CD4-positive, alpha-beta T cell (primary cell): ENCODE results near the gene KRT20. TPM values are rescaled to one million over a fixed set of nuclear protein-coding genes. Genes with fewer than 3 reads are reported as not detected.

ENCODE experiments used
- ATAC-seq: fragments of 200-7000 bp; cut with Tn5 transposase; one replicate; pipeline ENCODE4 v1.10.0; 2022; ENCODE audit warnings: mild to moderate bottlenecking; ENCODE audit not compliant: poor library complexity
- CTCF ChIA-PET: fragments of 350-600 bp; sonication (Branson Sonifier 250); formaldehyde crosslinking; loops from one replicate; lab custom pipeline; 2021; ENCODE audit warnings: antibody characterized with exemption, inconsistent platforms; lab: Charles Lee
- POLR2A ChIA-PET: fragments of 350-600 bp; sonication (Branson Sonifier 250); formaldehyde crosslinking; loops from one replicate; lab custom pipeline; 2021; ENCODE audit warnings: antibody characterized with exemption, inconsistent platforms; lab: Charles Lee
- DNase-seq, 14 experiments: peaks; one replicate each; pipeline ENCODE4 v3.0.0-alpha.2; 2013 to 2020; ENCODE audit warnings: mixed read lengths in 2 of 14
- H3K27ac ChIP-seq, 2 donors: one replicate each; pipeline versions ENCODE4 v1.5.1 to v1.7.0; 2013; ENCODE audit warnings: low read length in 2 of 2, low read depth in 1 of 2, mild to moderate bottlenecking in 1 of 2
- H3K27me3 ChIP-seq, 2 experiments: 1 replicate in 1 of 2; 2 replicates in 1 of 2; pipeline versions ENCODE4 v1.6.1 to v1.7.0; 2013; ENCODE audit warnings: low read length in 2 of 2, control low read depth in 1 of 2, mild to moderate bottlenecking in 1 of 2, moderate library complexity in 1 of 2; ENCODE audit not compliant: insufficient read depth in 2 of 2, control insufficient read depth in 1 of 2
- H3K36me3 ChIP-seq: one replicate; pipeline ENCODE4 v1.6.1; 2013; ENCODE audit warnings: low read length, control low read depth; ENCODE audit not compliant: insufficient read depth
- H3K4me1 ChIP-seq: one replicate; pipeline ENCODE4 v1.6.1; 2013; ENCODE audit warnings: low read length, control low read depth; ENCODE audit not compliant: insufficient read depth
- H3K4me3 ChIP-seq: one replicate; pipeline ENCODE4 v1.5.1; 2013; ENCODE audit warnings: mild to moderate bottlenecking, low read length, moderate library complexity
- H3K9me3 ChIP-seq, 2 experiments: 1 replicate in 1 of 2; 2 replicates in 1 of 2; pipeline versions ENCODE4 v1.6.1 to v1.7.0; 2013; ENCODE audit warnings: low read length in 2 of 2, mild to moderate bottlenecking in 2 of 2, control low read depth in 1 of 2, moderate library complexity in 1 of 2; ENCODE audit not compliant: control insufficient read depth in 1 of 2, insufficient read depth in 1 of 2
- H3K27ac Mint-ChIP-seq: one replicate; pipeline ENCODE4 v1.8.0; 2020; ENCODE audit warnings: mixed read lengths
- H3K27me3 Mint-ChIP-seq: one replicate; pipeline ENCODE4 v1.8.0; 2021; ENCODE audit warnings: mixed read lengths
- H3K36me3 Mint-ChIP-seq: one replicate; pipeline ENCODE4 v1.8.0; 2021; ENCODE audit warnings: low read depth, mixed read lengths
- H3K4me1 Mint-ChIP-seq: one replicate; pipeline ENCODE4 v1.8.0; 2021; ENCODE audit warnings: low read depth, mixed read lengths
- H3K4me3 Mint-ChIP-seq: one replicate; pipeline ENCODE4 v1.8.0; 2020; ENCODE audit warnings: mild to moderate bottlenecking, mixed read lengths
- H3K9me3 Mint-ChIP-seq: one replicate; pipeline ENCODE4 v1.8.0; 2020; ENCODE audit warnings: mixed read lengths
- intact Hi-C, 2 experiments: fragments of 100-400 bp; cut with DNase I in 1 of 2; cut with micrococcal nuclease in 1 of 2; formaldehyde crosslinking; loops; one replicate each; pipeline versions ENCODE4 v1.15.1 to v1.9.0; 2023 to 2025; cut with DNase I, micrococcal nuclease
- total RNA-seq, 174 experiments: library from RNA in 2 of 174; stranded (reverse) in 2 of 174; gene quantifications; one replicate each; pipeline ENCODE4 v1.2.3 and lab custom pipeline; 2021 to 2026
- TF ChIP-seq, protein P1 (sequence below): fragments of 200-600 bp; IDR thresholded peaks from one replicate; pipeline ENCODE4 v1.8.0; 2022; ENCODE audit warnings: antibody characterized with exemption, mild to moderate bottlenecking

Gene KRT20
- total RNA-seq, 2 experiments from 2014 or later: not detected

DNA sequence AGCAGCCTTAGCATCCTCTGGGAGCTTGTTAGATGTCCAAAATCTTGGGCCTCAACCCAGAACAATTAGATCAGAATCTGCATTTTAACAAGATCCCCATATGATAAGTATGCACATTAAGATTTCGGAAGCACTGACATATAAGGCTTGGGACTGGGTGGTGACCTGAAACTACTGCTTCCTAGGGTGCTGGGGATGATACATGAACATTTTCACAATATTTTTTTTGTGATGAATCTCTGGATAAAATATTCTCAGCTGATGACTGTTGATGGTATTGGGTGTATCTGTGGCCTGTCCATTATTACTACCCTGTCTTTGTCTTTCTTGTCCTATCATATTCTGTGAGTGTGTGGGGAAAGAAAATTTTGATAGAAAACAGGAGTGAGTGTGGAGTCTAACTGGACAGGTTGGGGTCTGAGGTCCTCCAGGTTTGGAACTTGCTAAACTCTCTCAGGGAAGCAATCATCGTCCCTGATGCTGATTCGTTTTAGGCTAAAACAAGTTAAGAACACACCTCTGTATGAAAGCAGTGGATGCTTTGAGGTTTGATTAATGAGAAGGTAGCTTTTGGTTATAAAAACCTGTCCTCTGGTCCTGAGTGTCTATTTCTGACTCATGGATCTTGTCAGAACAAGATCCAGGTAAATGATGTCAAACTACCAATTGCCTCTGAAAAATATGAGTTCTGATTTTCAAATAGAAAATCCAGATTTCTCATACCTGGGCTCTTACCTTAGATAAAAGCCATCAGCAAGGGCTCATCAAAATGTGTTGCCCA is 29.2 kb upstream of the KRT20 start:
- no peak overlapping the region for H3K4me3 Mint-ChIP-seq
- no peak overlapping the region for H3K27ac Mint-ChIP-seq
- Histone ChIP-seq H3K36me3 (no peaks in the 10 kb centered on the region), H3K9me3 (no peaks in the 10 kb centered on the region), H3K27me3 (no peaks in the 10 kb centered on the region), H3K4me1 (no peaks in the 10 kb centered on the region), H3K4me3 (no peak overlapping the region), H3K27ac (no peak overlapping the region)
- no peaks in the 10 kb centered on the region for H3K9me3 Mint-ChIP-seq
- ATAC-seq (no peak), DNase-seq (no peak)
- no peaks in the 10 kb centered on the region for H3K36me3 Mint-ChIP-seq
- CTCF ChIA-PET: interaction anchor here (1.1 kb wide), 1 partner anchor 749 kb away, joined by 3 read pairs; no protein-coding TSS in a partner anchor
- H3K27me3 Mint-ChIP-seq: peaks cover 23% of the 10 kb centered on the region
- POLR2A ChIA-PET: no interaction called here
- TF ChIP-seq, protein P1, sequence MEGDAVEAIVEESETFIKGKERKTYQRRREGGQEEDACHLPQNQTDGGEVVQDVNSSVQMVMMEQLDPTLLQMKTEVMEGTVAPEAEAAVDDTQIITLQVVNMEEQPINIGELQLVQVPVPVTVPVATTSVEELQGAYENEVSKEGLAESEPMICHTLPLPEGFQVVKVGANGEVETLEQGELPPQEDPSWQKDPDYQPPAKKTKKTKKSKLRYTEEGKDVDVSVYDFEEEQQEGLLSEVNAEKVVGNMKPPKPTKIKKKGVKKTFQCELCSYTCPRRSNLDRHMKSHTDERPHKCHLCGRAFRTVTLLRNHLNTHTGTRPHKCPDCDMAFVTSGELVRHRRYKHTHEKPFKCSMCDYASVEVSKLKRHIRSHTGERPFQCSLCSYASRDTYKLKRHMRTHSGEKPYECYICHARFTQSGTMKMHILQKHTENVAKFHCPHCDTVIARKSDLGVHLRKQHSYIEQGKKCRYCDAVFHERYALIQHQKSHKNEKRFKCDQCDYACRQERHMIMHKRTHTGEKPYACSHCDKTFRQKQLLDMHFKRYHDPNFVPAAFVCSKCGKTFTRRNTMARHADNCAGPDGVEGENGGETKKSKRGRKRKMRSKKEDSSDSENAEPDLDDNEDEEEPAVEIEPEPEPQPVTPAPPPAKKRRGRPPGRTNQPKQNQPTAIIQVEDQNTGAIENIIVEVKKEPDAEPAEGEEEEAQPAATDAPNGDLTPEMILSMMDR: no peak
- H3K4me1 Mint-ChIP-seq: no peaks in the 10 kb centered on the region
- intact Hi-C loops: loop anchor here in 1 of 2 experiments (5.0 kb wide), 1 partner anchor 112 kb away; no protein-coding TSS in a partner anchor

DNA sequence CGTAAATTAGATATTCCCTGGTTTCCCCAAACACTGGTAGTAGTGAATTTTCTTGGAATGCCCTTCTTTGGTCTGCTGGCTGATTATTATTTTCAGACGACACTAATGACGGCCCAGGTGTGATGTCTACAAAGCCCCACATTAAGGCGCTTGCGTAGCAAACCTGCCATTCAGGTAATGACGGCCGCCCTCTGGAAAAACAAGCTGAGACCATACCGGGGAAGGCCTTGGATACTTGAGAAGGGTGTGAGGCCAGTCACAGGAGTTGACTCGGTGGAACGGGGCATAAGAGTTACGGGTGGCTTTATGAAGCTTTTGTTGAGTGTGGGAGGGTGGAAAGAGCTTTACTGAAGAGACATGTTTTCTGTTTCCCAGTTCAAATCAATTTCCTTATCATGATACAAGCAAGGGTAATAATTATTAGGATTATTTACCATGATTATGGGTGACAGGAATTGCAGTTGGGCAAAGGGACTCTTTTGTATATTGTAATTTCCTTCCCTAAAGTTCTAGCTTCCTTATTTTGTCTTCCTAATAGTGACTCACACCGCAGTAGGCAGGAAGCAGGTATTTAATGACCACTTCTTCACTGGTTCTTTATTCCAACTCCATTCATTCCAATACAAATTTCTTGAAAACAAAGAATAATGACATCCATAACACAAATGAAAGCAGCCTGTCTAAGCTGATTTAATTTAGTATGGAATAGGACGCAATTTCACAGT is 27.6 kb upstream of the KRT20 start:
- Histone ChIP-seq H3K4me3 (no peak overlapping the region), H3K36me3 (no peaks in the 10 kb centered on the region), H3K4me1 (no peaks in the 10 kb centered on the region), H3K27ac (no peak overlapping the region), H3K27me3 (peaks cover 2 to 16% of the 10 kb centered on the region in 2 experiments), H3K9me3 (no peaks in the 10 kb centered on the region)
- H3K9me3 Mint-ChIP-seq: no peaks in the 10 kb centered on the region
- CTCF ChIA-PET: no interaction called here
- H3K4me1 Mint-ChIP-seq: no peaks in the 10 kb centered on the region
- peak in 2 of 14 experiments; percentile 28 to 34 for DNase-seq
- POLR2A ChIA-PET: no interaction called here
- no peak overlapping the region for H3K27ac Mint-ChIP-seq
- H3K36me3 Mint-ChIP-seq: no peaks in the 10 kb centered on the region
- peaks cover 33% of the 10 kb centered on the region for H3K27me3 Mint-ChIP-seq
- ATAC-seq: no peak
- TF ChIP-seq, protein P1: no peak
- no peak overlapping the region for H3K4me3 Mint-ChIP-seq
- intact Hi-C loops: loop anchor here in 1 of 2 experiments (5.0 kb wide), 1 partner anchor 110 kb away; no protein-coding TSS in a partner anchor

DNA sequence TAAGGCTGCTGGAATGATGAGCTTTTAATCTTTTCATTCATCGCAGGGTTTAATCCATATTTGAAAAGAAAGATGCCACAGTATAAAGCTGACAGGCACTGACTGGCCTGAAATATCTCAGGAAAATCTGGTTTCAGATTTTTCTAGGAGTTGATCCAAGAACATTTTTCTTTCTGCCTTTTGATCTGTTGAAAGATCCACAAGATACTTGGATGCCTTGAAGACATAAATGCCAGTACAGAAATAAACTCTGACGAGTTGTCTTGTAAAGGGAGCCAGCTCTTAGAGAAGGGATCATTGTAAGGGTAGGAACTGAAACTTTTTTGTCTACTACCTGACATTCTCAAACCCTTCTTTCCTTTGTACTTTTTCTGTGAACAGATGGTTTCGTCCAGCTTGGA is 25.4 kb upstream of the KRT20 start:
- H3K4me1 Mint-ChIP-seq: no peaks in the 10 kb centered on the region
- no peaks in the 10 kb centered on the region for H3K4me1 ChIP-seq
- H3K27ac ChIP-seq: no peak overlapping the region
- H3K4me3 ChIP-seq: no peak overlapping the region
- CTCF ChIA-PET: interaction anchor here (0.7 to 4.7 kb wide), 5 partner anchors 11 to 754 kb away, joined by 3 to 34 read pairs (median 9); no protein-coding TSS in a partner anchor
- intact Hi-C loops: loop anchor here in 1 of 2 experiments (5.0 kb wide), 1 partner anchor 108 kb away; no protein-coding TSS in a partner anchor
- POLR2A ChIA-PET: interaction anchor here (0.9 kb wide), 1 partner anchor 638 kb away, joined by 3 read pairs; no protein-coding TSS in a partner anchor
- ATAC-seq (no peak), DNase-seq (no peak)
- no peaks in the 10 kb centered on the region for H3K9me3 ChIP-seq
- no peaks in the 10 kb centered on the region for H3K36me3 ChIP-seq
- H3K4me3 Mint-ChIP-seq: no peak overlapping the region
- peaks cover 2 to 25% of the 10 kb centered on the region in 2 experiments for H3K27me3 ChIP-seq
- H3K9me3 Mint-ChIP-seq: no peaks in the 10 kb centered on the region
- no peaks in the 10 kb centered on the region for H3K36me3 Mint-ChIP-seq
- no peak overlapping the region for H3K27ac Mint-ChIP-seq
- peaks cover 49% of the 10 kb centered on the region for H3K27me3 Mint-ChIP-seq
- TF ChIP-seq, protein P1: no peak
